ENCODE data around the gene OAF. TPM values are rescaled to one million over a fixed set of nuclear protein-coding genes. Genes with fewer than 3 reads are reported as not detected.

Gene OAF
- total and polyA plus RNA-seq, 11 donors, result 10.3 to 41.9 (median 19.9) TPM

DNA sequence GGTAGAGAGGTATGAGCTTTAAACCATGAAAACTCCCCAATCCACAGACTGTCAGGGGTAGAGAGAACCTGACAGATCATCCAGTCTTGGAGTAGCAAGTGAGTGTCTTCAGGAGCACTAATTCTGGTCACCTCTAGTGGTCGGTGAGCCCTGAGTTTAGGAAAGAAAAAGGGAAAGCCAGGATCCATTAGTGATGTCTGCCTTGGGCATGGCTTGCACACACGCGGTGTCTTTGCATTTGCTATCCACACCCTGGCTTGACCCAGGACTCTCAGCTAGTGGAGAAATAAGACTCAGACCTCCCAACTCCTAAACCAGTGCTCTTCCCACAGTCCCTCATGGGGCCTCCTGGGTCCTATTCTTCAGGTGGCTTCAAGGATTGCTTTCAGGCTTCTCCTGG is 48.4 kb downstream of the OAF start:
- Histone ChIP-seq H3K9me3 (no peaks in the 10 kb centered on the region), H3K27ac (no peak overlapping the region), H3K4me1 (peaks cover 0 to 17% (median 2%) of the 10 kb centered on the region in 12 donors), H3K4me3 (no peak overlapping the region), H3K27me3 (peaks cover 0 to 47% (median 26%) of the 10 kb centered on the region in 9 donors), H3K36me3 (no peaks in the 10 kb centered on the region)
- intact Hi-C loops (cut with DNase I), result no loop called here
- 89 to 93% (median 91%) methylated on average over 3 of the region's 3 CpGs for WGBS, 4 donors
- no peak for ATAC-seq
- DNase-seq, result no peak
- TF ChIP-seq CTCF (IDR thresholded peaks at IDR 0.05) (no peak), POLR2A (IDR thresholded peaks at IDR 0.05) (no peak)

GRCh38 chr11:120259988-120260565 is 49.2 kb downstream of the OAF start:
- H3K9me3 ChIP-seq, result no peaks in the 10 kb centered on the region
- intact Hi-C loops (cut with DNase I), result no loop called here

GRCh38 chr11:120260616-120261015 is 49.8 kb downstream of the OAF start:
- 91 to 94% (median 92%) methylated on average over 6 to 7 of the region's 7 CpGs for WGBS, 4 donors
- peaks cover 0 to 34% (median 12%) of the 10 kb centered on the region in 9 donors for H3K27me3 ChIP-seq
- H3K4me3 ChIP-seq, result no peak overlapping the region
- peaks cover 0 to 11% (median 2%) of the 10 kb centered on the region in 12 donors for H3K4me1 ChIP-seq
- intact Hi-C loops (cut with DNase I), result no loop called here
- no peak overlapping the region for H3K27ac ChIP-seq
- no peaks in the 10 kb centered on the region for H3K9me3 ChIP-seq
- DNase-seq, result no peak
- no peak for TF ChIP-seq CTCF (IDR thresholded peaks at IDR 0.05)
- TF ChIP-seq POLR2A (IDR thresholded peaks at IDR 0.05), result no peak
- ATAC-seq, result no peak
- H3K36me3 ChIP-seq, result no peaks in the 10 kb centered on the region

More at GRCh38 chr11:120259988-120260565, 49.2 kb downstream of the OAF start:
- 86 to 90% (median 87%) methylated on average over 7 of the region's 7 CpGs for WGBS, 4 donors
- Histone ChIP-seq H3K4me1 (peaks cover 0 to 16% (median 2%) of the 10 kb centered on the region in 12 donors), H3K4me3 (no peak overlapping the region), H3K27me3 (peaks cover 0 to 40% (median 17%) of the 10 kb centered on the region in 9 donors), H3K36me3 (no peaks in the 10 kb centered on the region), H3K27ac (no peak overlapping the region)
- ATAC-seq (no peak), DNase-seq (no peak)
- TF ChIP-seq POLR2A (IDR thresholded peaks at IDR 0.05) (no peak), CTCF (IDR thresholded peaks at IDR 0.05) (no peak)

- H3K27me3 ChIP-seq, result peaks cover 0 to 27% (median 9%) of the 10 kb centered on the region in 9 donors
- no peak for TF ChIP-seq CTCF (IDR thresholded peaks at IDR 0.05)
- TF ChIP-seq POLR2A (IDR thresholded peaks at IDR 0.05), result no peak
- H3K4me3 ChIP-seq, result no peak overlapping the region
- no peaks in the 10 kb centered on the region for H3K9me3 ChIP-seq
- ATAC-seq (no peak), DNase-seq (no peak)
- no peaks in the 10 kb centered on the region for H3K36me3 ChIP-seq
- intact Hi-C loops (cut with DNase I), result no loop called here
- peaks cover 0 to 4% (median 0%) of the 10 kb centered on the region in 12 donors for H3K4me1 ChIP-seq
- no peak overlapping the region for H3K27ac ChIP-seq
These were observed 50.5 kb downstream of the OAF start for GRCh38 chr11:120261321-120261720.

All from heart left ventricle (tissue), 16 donors.